ENCODE measurements around the gene ITGB5. TPM values are rescaled to one million over a fixed set of nuclear protein-coding genes. Genes with fewer than 3 reads are reported as not detected.

Gene ITGB5
- total and polyA plus RNA-seq, 2 donors (not counting 1 experiment from before 2014, with no cell fraction given) = 0.15 to 0.54 TPM

- Histone ChIP-seq H3K4me3 (ENCODE audit: control extremely low read depth in 1 of 5, extremely low read depth in 1 of 5, insufficient read depth in 1 of 5, low read depth in 2 of 5, low read length in 4 of 5) (no peak overlapping the region), H4K20me1 (ENCODE audit: control insufficient read depth, insufficient read depth, low read length, poor library complexity, severe bottlenecking) (no peaks in the 10 kb centered on the region), H3K4me2 (replicated peaks; ENCODE audit: low read depth, low read length, poor library complexity, severe bottlenecking) (no peak overlapping the region), H3K9ac (ENCODE audit: low read length) (no peak overlapping the region), H3K9me3 (ENCODE audit: control extremely low read depth in 1 of 3, control insufficient read depth in 2 of 3, insufficient read depth in 1 of 3, low read length in 2 of 3) (no peaks in the 10 kb centered on the region), H3K27me3 (replicated peaks in 1 of 4; ENCODE audit: control extremely low read depth in 1 of 4, control insufficient read depth in 3 of 4, insufficient read depth in 4 of 4, low read length in 3 of 4) (peaks cover 0 to 3% (median 0%) of the 10 kb centered on the region in 4 experiments), H3K36me3 (replicated peaks in 1 of 2; ENCODE audit: control extremely low read depth in 1 of 2, control insufficient read depth in 1 of 2, extremely low read depth in 1 of 2, insufficient read depth in 2 of 2, low read length in 1 of 2) (no peaks in the 10 kb centered on the region), H3K27ac (ENCODE audit: low read length in 2 of 2) (no peak overlapping the region), H3K79me2 (ENCODE audit: control insufficient read depth, insufficient read depth, low read length) (no peaks in the 10 kb centered on the region), H3K4me1 (ENCODE audit: control insufficient read depth in 2 of 2, insufficient read depth in 2 of 2, low read length in 2 of 2) (no peaks in the 10 kb centered on the region), H2AFZ (ENCODE audit: insufficient read depth, low read depth, low read length, poor library complexity, severe bottlenecking) (no peak overlapping the region)
- TF ChIP-seq CTCF (IDR thresholded peaks at IDR 0.05) = no peak
- no peak for TF ChIP-seq EZH2 (IDR thresholded peaks at IDR 0.05; ENCODE audit: borderline replicate concordance, insufficient read depth, low read depth, low read length, poor library complexity, severe bottlenecking)
- Mint-ChIP-seq H3K9me3 (ENCODE audit: insufficient read depth) (no peaks in the 10 kb centered on the region), H3K27ac (no peak overlapping the region), H3K4me3 (no peak overlapping the region), H3K27me3 (peaks cover 9% of the 10 kb centered on the region), H3K4me1 (no peaks in the 10 kb centered on the region)
- 82% methylated on average over 4 of the region's 6 CpGs for WGBS (ENCODE audit: insufficient coverage)
- ATAC-seq (ENCODE audit: low read depth) (no peak), DNase-seq (no peak)
- ChIA-PET CTCF (no interaction called here), POLR2A (no interaction called here)
- intact Hi-C loops (cut with micrococcal nuclease) = no loop called here
Observed at GRCh38 chr3:124793054-124793739, 94.0 kb downstream of the ITGB5 start.

GRCh38 chr3:124792341-124793040, 94.7 kb downstream of the ITGB5 start:
- H3K27ac ChIP-seq (ENCODE audit: low read length in 2 of 2) = no peak overlapping the region
- intact Hi-C loops (cut with micrococcal nuclease) = no loop called here
- H3K27me3 ChIP-seq (replicated peaks in 1 of 4; ENCODE audit: control extremely low read depth in 1 of 4, control insufficient read depth in 3 of 4, insufficient read depth in 4 of 4, low read length in 3 of 4) = peaks cover 0 to 3% (median 0%) of the 10 kb centered on the region in 4 experiments
- H3K79me2 ChIP-seq (ENCODE audit: control insufficient read depth, insufficient read depth, low read length) = no peaks in the 10 kb centered on the region
- ChIA-PET POLR2A (no interaction called here), CTCF (no interaction called here)
- H3K9me3 ChIP-seq (ENCODE audit: control extremely low read depth in 1 of 3, control insufficient read depth in 2 of 3, insufficient read depth in 1 of 3, low read length in 2 of 3) = no peaks in the 10 kb centered on the region
- TF ChIP-seq CTCF (IDR thresholded peaks at IDR 0.05) (no peak), EZH2 (IDR thresholded peaks at IDR 0.05; ENCODE audit: borderline replicate concordance, insufficient read depth, low read depth, low read length, poor library complexity, severe bottlenecking) (no peak)
- Mint-ChIP-seq H3K4me3 (no peak overlapping the region), H3K4me1 (no peaks in the 10 kb centered on the region), H3K27me3 (peaks cover 9% of the 10 kb centered on the region), H3K9me3 (ENCODE audit: insufficient read depth) (no peaks in the 10 kb centered on the region), H3K27ac (no peak overlapping the region)
- H3K4me2 ChIP-seq (replicated peaks; ENCODE audit: low read depth, low read length, poor library complexity, severe bottlenecking) = no peak overlapping the region
- ATAC-seq (ENCODE audit: low read depth) (no peak), DNase-seq (no peak)
- no peak overlapping the region for H2AFZ ChIP-seq (ENCODE audit: insufficient read depth, low read depth, low read length, poor library complexity, severe bottlenecking)
- H3K4me1 ChIP-seq (ENCODE audit: control insufficient read depth in 2 of 2, insufficient read depth in 2 of 2, low read length in 2 of 2) = no peaks in the 10 kb centered on the region
- H3K4me3 ChIP-seq (ENCODE audit: control extremely low read depth in 1 of 5, extremely low read depth in 1 of 5, insufficient read depth in 1 of 5, low read depth in 2 of 5, low read length in 4 of 5) = no peak overlapping the region
- no peak overlapping the region for H3K9ac ChIP-seq (ENCODE audit: low read length)
- H4K20me1 ChIP-seq (ENCODE audit: control insufficient read depth, insufficient read depth, low read length, poor library complexity, severe bottlenecking) = no peaks in the 10 kb centered on the region
- WGBS (ENCODE audit: insufficient coverage) = 85% methylated on average over 3 of the region's 7 CpGs
- H3K36me3 ChIP-seq (replicated peaks in 1 of 2; ENCODE audit: control extremely low read depth in 1 of 2, control insufficient read depth in 1 of 2, extremely low read depth in 1 of 2, insufficient read depth in 2 of 2, low read length in 1 of 2) = no peaks in the 10 kb centered on the region
